Kidney (tissue), 14 donors: Measurements from ENCODE around the gene KANK4. TPM values are rescaled to one million over a fixed set of nuclear protein-coding genes. Genes with fewer than 3 reads are reported as not detected.

Experiments
- DNase-seq, 5 donors: peaks; one replicate each; pipeline ENCODE4 v3.0.0-alpha.2; 2013 to 2020
- FAIRE-seq: peaks from 2 replicates; lab custom pipeline; 2012; peaks lifted over from hg19 to GRCh38; lab: Jason Lieb, UNC
- H3K27ac ChIP-seq, 2 donors: one replicate each; pipeline ENCODE4 v1.7.0; 2013; ENCODE audit warnings: low read depth in 2 of 2, low read length in 2 of 2, inconsistent platforms in 1 of 2
- H3K27me3 ChIP-seq: one replicate; pipeline ENCODE4 v1.7.1; 2013; ENCODE audit warnings: low read length, inconsistent platforms; ENCODE audit not compliant: control insufficient read depth, insufficient read depth
- H3K36me3 ChIP-seq, 3 donors: one replicate each; pipeline versions ENCODE4 v1.7.0 to v1.7.1; 2013; ENCODE audit warnings: low read length in 3 of 3, control low read depth in 1 of 3, inconsistent platforms in 1 of 3; ENCODE audit not compliant: insufficient read depth in 3 of 3, control insufficient read depth in 2 of 3
- H3K4me1 ChIP-seq, 3 donors: one replicate each; pipeline versions ENCODE4 v1.7.0 to v1.7.1; 2013; ENCODE audit warnings: low read length in 3 of 3, inconsistent platforms in 1 of 3, low read depth in 1 of 3; ENCODE audit not compliant: control insufficient read depth in 2 of 3, insufficient read depth in 2 of 3
- H3K4me3 ChIP-seq, 3 donors: one replicate each; pipeline versions ENCODE4 v1.7.0 to v1.8.1; 2013; ENCODE audit warnings: low read length in 3 of 3, control low read depth in 1 of 3, inconsistent platforms in 1 of 3
- H3K9ac ChIP-seq, 3 donors: one replicate each; pipeline versions ENCODE4 v1.7.0 to v1.7.1; 2013; ENCODE audit warnings: low read length in 3 of 3, control low read depth in 1 of 3, inconsistent platforms in 1 of 3
- H3K9me3 ChIP-seq, 3 donors: one replicate each; pipeline versions ENCODE4 v1.7.0 to v1.7.1; 2013; ENCODE audit warnings: low read length in 3 of 3, control low read depth in 1 of 3, inconsistent platforms in 1 of 3; ENCODE audit not compliant: control insufficient read depth in 2 of 3, insufficient read depth in 1 of 3
- CTCF ChIP-seq: IDR thresholded peaks from 3 replicates; pipeline ENCODE4 v1.5.1; 2012; ENCODE audit warnings: mild to moderate bottlenecking, moderate library complexity, borderline replicate concordance; ENCODE audit not compliant: insufficient read depth; ENCODE audit errors: extremely low read depth
- intact Hi-C: fragments of 100-400 bp; cut with DNase I; formaldehyde crosslinking; loops from one replicate; pipeline ENCODE4 v1.11.1; 2022
- polyA plus RNA-seq: library from polyadenylated mRNA; stranded (reverse); fragments of 350-450 nt; fragmentation: Illumina TruSeq; extraction: RNeasy Lipid Tissue Mini Kit (QIAGEN cat#74804); gene quantifications from one replicate; pipeline ENCODE4 v1.2.3, GENCODE V29; 2014; ENCODE audit warnings: low read depth, low replicate concordance; ENCODE audit not compliant: insufficient read depth
- total RNA-seq: library from RNA; stranded (reverse); fragmentation: NEBNext Ultra II Directional; extraction: Animal tissue kit (Norgen Biotek cat#: 25700); gene quantifications from one replicate; pipeline ENCODE4 v1.2.1, GENCODE V29; 2021
- donor health status: control.
- donor health status: control.
- donor health status: control.
- donor health status: control.
- donor health status: control.
- donor health status: DM: yes; HTN: yes; CAD: no.
- donor health status: Normal renal cell carcinoma (clear cell type).

The KANK4 gene
- total and polyA plus RNA-seq, 2 donors from 2014 or later: 0.28 to 0.50 TPM

- Histone ChIP-seq H3K4me3 (no peak overlapping the region), H3K36me3 (no peaks in the 10 kb centered on the region), H3K4me1 (no peaks in the 10 kb centered on the region), H3K9ac (no peak overlapping the region), H3K27me3 (no peaks in the 10 kb centered on the region), H3K9me3 (no peaks in the 10 kb centered on the region), H3K27ac (no peak overlapping the region)
- DNase-seq (no peak), FAIRE-seq (no peak)
- intact Hi-C loops: no loop called here
- TF ChIP-seq CTCF: no peak
These were observed 85.2 kb downstream of the KANK4 start for GRCh38 chr1:62233926-62234450.

GRCh38 chr1:62232871-62233278 is 86.4 kb downstream of the KANK4 start:
- no peak overlapping the region for H3K9ac ChIP-seq
- H3K9me3 ChIP-seq: no peaks in the 10 kb centered on the region
- no peak for TF ChIP-seq CTCF
- no peaks in the 10 kb centered on the region for H3K36me3 ChIP-seq
- H3K27ac ChIP-seq: no peak overlapping the region
- H3K27me3 ChIP-seq: no peaks in the 10 kb centered on the region
- peak in 1 of 5 donors; percentile 34 for DNase-seq
- no peak for FAIRE-seq
- intact Hi-C loops: no loop called here
- no peaks in the 10 kb centered on the region for H3K4me1 ChIP-seq
- H3K4me3 ChIP-seq: no peak overlapping the region

GRCh38 chr1:62230718-62231117 is 88.5 kb downstream of the KANK4 start:
- no peak overlapping the region for H3K4me3 ChIP-seq
- H3K9me3 ChIP-seq: no peaks in the 10 kb centered on the region
- no peaks in the 10 kb centered on the region for H3K27me3 ChIP-seq
- DNase-seq (no peak), FAIRE-seq (no peak)
- TF ChIP-seq CTCF: no peak
- no peak overlapping the region for H3K27ac ChIP-seq
- H3K4me1 ChIP-seq: no peaks in the 10 kb centered on the region
- H3K9ac ChIP-seq: no peak overlapping the region
- no peaks in the 10 kb centered on the region for H3K36me3 ChIP-seq
- intact Hi-C loops: no loop called here

- DNase-seq (no peak), FAIRE-seq (no peak)
- Histone ChIP-seq H3K27ac (no peak overlapping the region), H3K4me3 (no peak overlapping the region), H3K9ac (no peak overlapping the region), H3K4me1 (no peaks in the 10 kb centered on the region), H3K27me3 (no peaks in the 10 kb centered on the region), H3K9me3 (no peaks in the 10 kb centered on the region), H3K36me3 (no peaks in the 10 kb centered on the region)
- intact Hi-C loops: no loop called here
- no peak for TF ChIP-seq CTCF
These were observed 89.3 kb downstream of the KANK4 start for GRCh38 chr1:62229932-62230331.
